ENCODE measurements around the gene KIF6.
A peak's percentile ranks its signal among the peaks of the same experiment; 100 is the strongest.

Gene KIF6

GRCh38 chr6:39760226-39760952 lies 35.2 kb upstream of the KIF6 start:
- H3K4me3 ChIP-seq (ENCODE audit: low read length), result no peak overlapping the region
- no peak for TF ChIP-seq CTCF (conservative IDR thresholded peaks at IDR 0.05; ENCODE audit: low read length)
- DNase-seq (ENCODE audit: low read depth), result no peak

- TF ChIP-seq CTCF (conservative IDR thresholded peaks at IDR 0.05; ENCODE audit: low read length), result no peak
- H3K4me3 ChIP-seq (ENCODE audit: low read length), result no peak overlapping the region
- no peak for DNase-seq (ENCODE audit: low read depth)
Observed at GRCh38 chr6:39758905-39759605, 33.8 kb upstream of the KIF6 start.

GRCh38 chr6:39756582-39756981 lies 31.4 kb upstream of the KIF6 start:
- no peak for DNase-seq (ENCODE audit: low read depth)
- no peak for TF ChIP-seq CTCF (conservative IDR thresholded peaks at IDR 0.05; ENCODE audit: low read length)
- no peak overlapping the region for H3K4me3 ChIP-seq (ENCODE audit: low read length)

- DNase-seq (ENCODE audit: low read depth), result peak; percentile 20
- H3K4me3 ChIP-seq (ENCODE audit: low read length), result no peak overlapping the region
- no peak for TF ChIP-seq CTCF (conservative IDR thresholded peaks at IDR 0.05; ENCODE audit: low read length)
Observed at GRCh38 chr6:39755231-39755630, 30.0 kb upstream of the KIF6 start.

- DNase-seq (ENCODE audit: low read depth), result no peak
- H3K4me3 ChIP-seq (ENCODE audit: low read length), result no peak overlapping the region
- TF ChIP-seq CTCF (conservative IDR thresholded peaks at IDR 0.05; ENCODE audit: low read length), result no peak
Observed at GRCh38 chr6:39754514-39755115, 29.4 kb upstream of the KIF6 start.

GRCh38 chr6:39753725-39754045 lies 28.5 kb upstream of the KIF6 start:
- no peak for TF ChIP-seq CTCF (conservative IDR thresholded peaks at IDR 0.05; ENCODE audit: low read length)
- DNase-seq (ENCODE audit: low read depth), result peak; percentile 56

More at GRCh38 chr6:39753725-39754045, 28.5 kb upstream of the KIF6 start:
- no peak overlapping the region for H3K4me3 ChIP-seq (ENCODE audit: low read length)

All from AG10803 (cell line).